GM13976 (cell line): ENCODE results near the gene ANTXR1.

Source experiments
- DNase-seq: peaks from one replicate; pipeline ENCODE4 v3.0.0; 2012; ENCODE audit warnings: low spot score
- CTCF ChIP-seq: IDR thresholded peaks from 2 replicates; pipeline ENCODE4 v1.5.1; 2012; ENCODE audit warnings: borderline replicate concordance, mild to moderate bottlenecking; ENCODE audit not compliant: insufficient read depth; ENCODE audit errors: extremely low read depth, missing control alignments, control extremely low read depth
- in situ Hi-C: fragments of 300-500 bp; cut with MboI; formaldehyde crosslinking; loops from one replicate; pipeline ENCODE4 v1.12.0; 2022; ENCODE audit warnings: low sequenced_read_pairs, mixed read lengths, inconsistent platforms; ENCODE audit not compliant: unreplicated experiment

The ANTXR1 gene

GRCh38 chr2:69203166-69203985 lies 190.4 kb downstream of the ANTXR1 start:
- no peak for DNase-seq
- TF ChIP-seq CTCF, result no peak
- in situ Hi-C loops, result no loop called here

DNA sequence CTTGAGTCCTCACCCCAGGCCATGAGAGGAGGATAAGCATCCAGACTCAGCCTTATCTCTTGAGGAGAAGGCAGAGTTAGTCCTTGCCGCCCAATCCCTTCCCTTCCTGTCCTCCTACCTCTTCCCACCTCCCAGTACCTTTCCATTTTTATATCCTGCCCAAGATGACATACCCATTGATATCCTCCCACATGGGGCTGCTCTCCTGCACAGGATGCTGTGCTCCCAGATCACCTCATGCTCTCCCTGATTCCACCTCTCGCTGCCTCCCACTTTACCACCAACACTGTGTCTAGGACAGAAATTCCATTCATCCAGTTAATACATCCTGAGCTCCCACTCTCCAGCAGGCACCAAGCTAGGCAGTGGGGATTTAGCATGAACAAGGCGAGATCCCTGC lies 191.7 kb downstream of the ANTXR1 start:
- in situ Hi-C loops, result no loop called here
- TF ChIP-seq CTCF, result no peak
- no peak for DNase-seq

DNA sequence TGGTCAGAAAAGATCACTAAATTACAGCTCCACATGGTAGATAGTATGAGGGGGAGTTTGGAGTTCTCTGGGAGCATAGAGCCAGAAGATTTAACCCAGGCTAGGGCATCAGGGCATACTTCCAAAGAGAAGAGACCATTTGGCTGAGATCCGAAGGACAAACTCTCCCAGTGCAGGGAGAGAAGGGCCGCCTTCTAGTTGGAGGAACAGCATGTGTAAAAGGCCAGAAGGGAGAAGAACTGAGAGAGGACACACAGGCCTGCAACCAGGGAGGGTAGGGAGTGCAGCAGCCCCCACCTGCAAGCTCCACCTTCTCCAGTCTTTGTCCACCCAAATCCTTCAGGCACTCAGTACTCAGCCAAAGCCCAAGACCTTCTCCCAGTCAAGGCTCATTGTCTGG lies 192.1 kb downstream of the ANTXR1 start:
- DNase-seq, result no peak
- in situ Hi-C loops, result no loop called here
- no peak for TF ChIP-seq CTCF

DNA sequence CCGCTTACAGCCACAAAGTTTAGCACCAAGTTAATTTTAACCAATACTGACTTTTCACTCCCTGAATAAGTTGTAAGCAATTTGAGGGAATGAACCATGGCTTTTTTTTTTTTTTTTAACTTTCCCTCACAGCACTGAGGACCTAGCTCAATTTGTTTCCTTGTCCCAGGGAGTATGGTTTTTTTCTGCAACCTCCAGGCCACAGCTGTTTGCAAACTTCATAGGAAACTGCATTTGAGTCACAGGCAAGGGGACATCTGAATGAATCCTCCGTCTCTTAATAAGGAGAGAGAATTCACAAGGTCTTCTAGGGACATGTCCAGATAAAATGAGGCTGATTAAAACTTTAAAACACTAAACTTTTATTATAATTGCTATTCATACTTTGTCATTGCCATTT lies 192.5 kb downstream of the ANTXR1 start:
- in situ Hi-C loops, result no loop called here
- no peak for TF ChIP-seq CTCF
- no peak for DNase-seq

DNA sequence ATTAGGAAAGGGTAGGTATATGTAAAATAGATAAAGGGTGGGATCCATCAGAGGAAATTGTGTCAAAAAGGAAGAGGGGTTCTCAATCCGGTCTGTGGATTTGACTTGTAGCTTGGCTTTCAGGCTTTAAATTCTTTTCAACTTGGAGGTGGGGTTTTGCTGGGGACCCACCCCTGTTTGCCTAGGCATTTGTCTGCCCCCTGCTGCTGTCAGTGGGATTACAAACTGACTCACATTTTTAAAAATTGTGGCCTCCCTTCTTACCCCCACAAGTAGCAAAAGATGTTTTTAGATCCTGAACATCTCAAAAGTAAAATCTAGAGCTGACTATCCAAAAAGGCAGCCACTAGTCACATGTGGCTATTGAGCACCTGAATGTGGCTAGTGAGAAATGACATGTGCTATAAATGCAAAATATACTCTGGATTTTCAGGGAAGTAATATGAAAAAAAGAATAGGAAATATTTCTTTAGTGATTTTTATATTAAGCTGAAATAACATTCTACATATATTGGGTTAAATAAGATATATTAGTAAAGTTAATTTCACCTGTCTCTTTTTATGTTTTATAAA lies 195.1 kb downstream of the ANTXR1 start:
- TF ChIP-seq CTCF, result no peak
- in situ Hi-C loops, result no loop called here
- DNase-seq, result no peak

GRCh38 chr2:69209482-69209881 lies 196.5 kb downstream of the ANTXR1 start:
- TF ChIP-seq CTCF, result no peak
- DNase-seq, result no peak
- in situ Hi-C loops, result no loop called here
